ENCODE measurements around the gene IRAG1.

IRAG1 gene
- 0 reads per million in 2 donors for total RNA-seq

GRCh38 chr11:10693509-10694081, at the start of gene IRAG1:
TSS of gene IRAG1 (minus strand) at chr11:10693755. CDS start at chr11:10693602, 153 bp downstream.
- DNase-seq: no peak

- DNase-seq: peak; percentile 18
Observed at GRCh38 chr11:10742460-10743208, 49.1 kb upstream of the IRAG1 start.

- peak; percentile 87 for DNase-seq
Observed at GRCh38 chr11:10735481-10736475, 42.2 kb upstream of the IRAG1 start.

GRCh38 chr11:10731064-10731680, 37.6 kb upstream of the IRAG1 start:
- DNase-seq: no peak

- no peak for DNase-seq
Observed at GRCh38 chr11:10730151-10730550, 36.6 kb upstream of the IRAG1 start.

GRCh38 chr11:10728789-10729472, 35.4 kb upstream of the IRAG1 start:
- no peak for DNase-seq

- DNase-seq: no peak
Observed at GRCh38 chr11:10728154-10728553, 34.6 kb upstream of the IRAG1 start.

- no peak for DNase-seq
Observed at GRCh38 chr11:10727146-10727851, 33.7 kb upstream of the IRAG1 start.

- no peak for DNase-seq
Observed at GRCh38 chr11:10725907-10726253, 32.3 kb upstream of the IRAG1 start.

- no peak for DNase-seq
Observed at GRCh38 chr11:10725114-10725906, 31.8 kb upstream of the IRAG1 start.

GRCh38 chr11:10722307-10722706, 28.8 kb upstream of the IRAG1 start:
- DNase-seq: no peak

GRCh38 chr11:10720881-10721376, 27.4 kb upstream of the IRAG1 start:
- no peak for DNase-seq

GRCh38 chr11:10719616-10720015, 26.1 kb upstream of the IRAG1 start:
- no peak for DNase-seq

- no peak for DNase-seq
Observed at GRCh38 chr11:10716543-10717259, 23.1 kb upstream of the IRAG1 start.

GRCh38 chr11:10716122-10716521, 22.6 kb upstream of the IRAG1 start:
- DNase-seq: no peak

- no peak for DNase-seq
Observed at GRCh38 chr11:10715571-10715970, 22.0 kb upstream of the IRAG1 start.

- DNase-seq: no peak
Observed at GRCh38 chr11:10709299-10710086, 15.9 kb upstream of the IRAG1 start.

GRCh38 chr11:10708131-10708530, 14.6 kb upstream of the IRAG1 start:
- no peak for DNase-seq

- no peak for DNase-seq
Observed at GRCh38 chr11:10701982-10702381, 8.4 kb upstream of the IRAG1 start.

Data from T-helper 9 cell (primary cell).